Heart right ventricle (tissue), 16 donors: ENCODE data around the gene SLC8A1. TPM values are rescaled to one million over a fixed set of nuclear protein-coding genes. Genes with fewer than 3 reads are reported as not detected.

ENCODE experiments used
- ATAC-seq, 8 donors: fragments of 200-7000 bp; cut with Tn5 transposase; one replicate each; pipeline ENCODE4 v1.9.1; 2020; ENCODE audit warnings: mild to moderate bottlenecking in 8 of 8, moderate library complexity in 8 of 8, moderate number of reproducible peaks in 1 of 8
- DNase-seq, 2 donors: peaks; one replicate each; pipeline ENCODE4 v3.0.0-alpha.2; 2020
- H3K27ac ChIP-seq, 10 donors: fragments of 200-600 bp; sonication (generic) in 2 of 10; one replicate each; pipeline versions ENCODE4 v1.5.0 to v1.8.0; 2020 to 2022; ENCODE audit warnings: mild to moderate bottlenecking in 3 of 10
- H3K27me3 ChIP-seq, 7 donors: fragments of 200-600 bp; one replicate each; pipeline ENCODE4 v1.8.0; 2021 to 2022; ENCODE audit warnings: mild to moderate bottlenecking in 2 of 7
- H3K36me3 ChIP-seq, 9 donors: fragments of 200-600 bp; sonication (generic) in 1 of 9; one replicate each; pipeline versions ENCODE4 v1.5.0 to v1.8.0; 2020 to 2022; ENCODE audit warnings: mild to moderate bottlenecking in 2 of 9
- H3K4me1 ChIP-seq, 9 donors: fragments of 200-600 bp; sonication (generic) in 1 of 9; one replicate each; pipeline versions ENCODE4 v1.5.0 to v1.8.0; 2020 to 2022; ENCODE audit warnings: mild to moderate bottlenecking in 4 of 9
- H3K4me3 ChIP-seq, 10 donors: fragments of 200-600 bp; sonication (generic) in 2 of 10; one replicate each; pipeline versions ENCODE4 v1.5.0 to v1.8.0; 2020 to 2022; ENCODE audit warnings: mild to moderate bottlenecking in 7 of 10, moderate library complexity in 2 of 10
- H3K9me3 ChIP-seq, 11 donors: fragments of 200-600 bp in 10 of 11; sonication (generic) in 2 of 11; one replicate each; pipeline versions ENCODE4 v1.5.0 to v1.8.0; 2013 to 2022; ENCODE audit warnings: mild to moderate bottlenecking in 2 of 11, control low read depth in 1 of 11, moderate library complexity in 1 of 11
- WGBS, 2 donors: extraction: QIAGEN DNeasy Blood & Tissue Kit; methylation state at CpG; one replicate each; pipeline ENCODE4 v1.1.7; 2013; ENCODE audit warnings: inconsistent platforms in 1 of 2; 5-methylcytosine and 5-hydroxymethylcytosine counted together
- intact Hi-C, 10 donors: fragments of 100-400 bp; cut with DNase I; formaldehyde crosslinking; loops; one replicate each; pipeline versions ENCODE4 v1.11.1 to v1.14.2; 2022
- polyA plus RNA-seq, 2 donors: library from polyadenylated mRNA; stranded (reverse); fragments of 200-250 nt; gene quantifications; one replicate each; pipeline ENCODE4 v1.2.3, GENCODE V29; 2013
- total RNA-seq, 10 donors: library from RNA; stranded (reverse); fragmentation: NEBNext Ultra II Directional in 3 of 10; extraction: Animal tissue kit (Norgen Biotek cat#: 25700) in 3 of 10; gene quantifications; one replicate each; pipeline versions ENCODE4 v1.2.1 to v1.2.4, GENCODE V29; 2021 to 2023
- TF ChIP-seq, protein P1 (sequence below), 9 donors: fragments of 200-600 bp; sonication (generic) in 2 of 9; IDR thresholded peaks; one replicate each; pipeline versions ENCODE4 v1.5.0 to v1.8.0; 2021 to 2022; ENCODE audit warnings: antibody characterized with exemption in 9 of 9, mild to moderate bottlenecking in 5 of 9, moderate library complexity in 1 of 9
- donor health status: Arrhythmogenic right ventricular cardiomyopathy.
- donor health status: ischemic (EF 13 %, LVEDD 7.1; RV severe dilation, severe dysfunction).
- donor health status: healthy with polysubstance abuse.
- donor health status: DM: no; HTN: yes; CAD: no.
- donor health status: DM: no; HTN: no; CAD: no.
- donor health status: ischemic (EF 25% LVEDD 6.9; RV normal size, moderate dysfunction).
- donor health status: ischemic (EF 25% LVEDD 5.7; RV mildly dilated, moderate dysfunction).
- donor health status: healthy.
- donor health status: DM: yes; HTN: yes; CAD: no.
- donor health status: Ischemic cardiomyopathy.
- donor health status: ischemic (EF 35%, LVEDD 5.7; RV mildly dilated, moderate dysfunction).
- donor health status: nonischemic (EF 11% LVEDD 7.7; RV severe dilation, severe dysfunction).
- donor health status: DM: yes; HTN: yes; CAD: no.
- donor health status: PGD.
- donor health status: ischemic (EF 29% LVEDD 5.4; RV normal size, mild dysfunction).
- donor health status: nonischemic (EF 23%, LVEDD 6.1; RV moderate dilation, normal function).

The SLC8A1 gene
- total and polyA plus RNA-seq, 12 donors, result 11.1 to 1,497 (median 1,067) TPM

DNA sequence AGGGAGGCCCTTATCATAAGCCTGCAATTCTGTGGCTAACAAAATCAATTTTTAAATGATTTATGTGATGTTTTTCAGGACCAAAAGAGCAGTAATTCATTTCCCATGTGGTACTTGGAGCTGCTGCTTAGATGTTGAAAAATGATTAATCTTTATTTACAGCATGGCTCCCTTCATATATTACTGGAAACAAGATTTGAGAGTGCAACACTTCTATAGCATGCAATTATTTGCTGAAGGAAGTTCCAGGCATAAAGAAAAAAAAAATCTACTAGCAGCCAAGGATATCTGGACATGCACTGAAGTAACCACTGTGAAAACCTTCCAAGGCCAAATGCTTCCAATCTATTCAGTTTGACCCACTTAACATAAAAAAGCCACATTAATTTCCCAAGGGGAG is 186.3 kb downstream of the SLC8A1 start:
- Histone ChIP-seq H3K27ac (no peak overlapping the region), H3K27me3 (no peaks in the 10 kb centered on the region), H3K36me3 (peaks cover 0 to 4% (median 0%) of the 10 kb centered on the region in 9 donors), H3K4me1 (peaks cover 0 to 47% (median 16%) of the 10 kb centered on the region in 9 donors), H3K9me3 (no peaks in the 10 kb centered on the region), H3K4me3 (no peak overlapping the region)
- ATAC-seq (no peak), DNase-seq (no peak)
- intact Hi-C loops, result no loop called here
- TF ChIP-seq, protein P1, sequence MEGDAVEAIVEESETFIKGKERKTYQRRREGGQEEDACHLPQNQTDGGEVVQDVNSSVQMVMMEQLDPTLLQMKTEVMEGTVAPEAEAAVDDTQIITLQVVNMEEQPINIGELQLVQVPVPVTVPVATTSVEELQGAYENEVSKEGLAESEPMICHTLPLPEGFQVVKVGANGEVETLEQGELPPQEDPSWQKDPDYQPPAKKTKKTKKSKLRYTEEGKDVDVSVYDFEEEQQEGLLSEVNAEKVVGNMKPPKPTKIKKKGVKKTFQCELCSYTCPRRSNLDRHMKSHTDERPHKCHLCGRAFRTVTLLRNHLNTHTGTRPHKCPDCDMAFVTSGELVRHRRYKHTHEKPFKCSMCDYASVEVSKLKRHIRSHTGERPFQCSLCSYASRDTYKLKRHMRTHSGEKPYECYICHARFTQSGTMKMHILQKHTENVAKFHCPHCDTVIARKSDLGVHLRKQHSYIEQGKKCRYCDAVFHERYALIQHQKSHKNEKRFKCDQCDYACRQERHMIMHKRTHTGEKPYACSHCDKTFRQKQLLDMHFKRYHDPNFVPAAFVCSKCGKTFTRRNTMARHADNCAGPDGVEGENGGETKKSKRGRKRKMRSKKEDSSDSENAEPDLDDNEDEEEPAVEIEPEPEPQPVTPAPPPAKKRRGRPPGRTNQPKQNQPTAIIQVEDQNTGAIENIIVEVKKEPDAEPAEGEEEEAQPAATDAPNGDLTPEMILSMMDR (IDR thresholded peaks at IDR 0.05), result no peak

GRCh38 chr2:40261042-40261441 is 190.8 kb downstream of the SLC8A1 start:
- intact Hi-C loops, result no loop called here
- 87 to 93% methylated on average over 2 of the region's 2 CpGs for WGBS, 2 donors

GRCh38 chr2:40260437-40260836 is 191.5 kb downstream of the SLC8A1 start:
- Histone ChIP-seq H3K9me3 (no peaks in the 10 kb centered on the region), H3K27ac (no peak overlapping the region), H3K4me3 (no peak overlapping the region), H3K4me1 (peaks cover 0 to 40% (median 20%) of the 10 kb centered on the region in 9 donors), H3K27me3 (no peaks in the 10 kb centered on the region), H3K36me3 (peaks cover 0 to 4% (median 0%) of the 10 kb centered on the region in 9 donors)
- ATAC-seq, result no peak
- TF ChIP-seq, protein P1 (IDR thresholded peaks at IDR 0.05), result no peak
- 60 to 62% methylated on average over 2 of the region's 2 CpGs for WGBS, 2 donors
- DNase-seq, result no peak
- intact Hi-C loops, result no loop called here

More at GRCh38 chr2:40261042-40261441, 190.8 kb downstream of the SLC8A1 start:
- no peaks in the 10 kb centered on the region for H3K9me3 ChIP-seq
- no peak overlapping the region for H3K4me3 ChIP-seq
- H3K4me1 ChIP-seq, result peaks cover 0 to 46% (median 20%) of the 10 kb centered on the region in 9 donors
- TF ChIP-seq, protein P1 (IDR thresholded peaks at IDR 0.05), result no peak
- ATAC-seq (no peak), DNase-seq (no peak)
- H3K27ac ChIP-seq, result no peak overlapping the region
- H3K27me3 ChIP-seq, result no peaks in the 10 kb centered on the region
- H3K36me3 ChIP-seq, result peaks cover 0 to 4% (median 0%) of the 10 kb centered on the region in 9 donors

- Histone ChIP-seq H3K27me3 (no peaks in the 10 kb centered on the region), H3K36me3 (peaks cover 0 to 2% (median 0%) of the 10 kb centered on the region in 9 donors), H3K27ac (no peak overlapping the region), H3K9me3 (no peaks in the 10 kb centered on the region), H3K4me1 (peaks cover 0 to 39% (median 19%) of the 10 kb centered on the region in 9 donors), H3K4me3 (no peak overlapping the region)
- intact Hi-C loops, result no loop called here
- ATAC-seq (no peak), DNase-seq (no peak)
- WGBS, 2 donors, result 91 to 97% methylated on average over 1 of the region's 1 CpG
- TF ChIP-seq, protein P1 (IDR thresholded peaks at IDR 0.05), result no peak
Measured at GRCh38 chr2:40259900-40260299, 192.0 kb downstream of the SLC8A1 start.
